GM23248 (cell line): ENCODE data around the gene THSD7A. TPM values are rescaled to one million over a fixed set of nuclear protein-coding genes. Genes with fewer than 3 reads are reported as not detected.

ENCODE experiments used
- DNase-seq: peaks from one replicate; pipeline ENCODE4 v3.0.0-alpha.2; 2015
- H2AFZ ChIP-seq: fragments of 200-600 bp; sonication (generic); 2 replicates; pipeline ENCODE4 v1.6.1; 2016; ENCODE audit warnings: antibody characterized with exemption
- H3F3A ChIP-seq: fragments of 200-600 bp; sonication (generic); 2 replicates; pipeline ENCODE4 v1.6.1; 2016; ENCODE audit warnings: mild to moderate bottlenecking, antibody characterized with exemption, mixed run types; ENCODE audit not compliant: insufficient read depth
- H3K27ac ChIP-seq: fragments of 200-600 bp; sonication (generic); 2 replicates; pipeline ENCODE4 v1.5.1; 2016; ENCODE audit warnings: mild to moderate bottlenecking
- H3K27me3 ChIP-seq: fragments of 200-600 bp; sonication (generic); replicated peaks from 2 replicates; pipeline ENCODE4 v1.6.1; 2016; ENCODE audit warnings: mild to moderate bottlenecking; ENCODE audit not compliant: insufficient read depth
- H3K36me3 ChIP-seq: fragments of 200-600 bp; sonication (generic); 2 replicates; pipeline ENCODE4 v1.6.1; 2016; ENCODE audit warnings: low read depth, mild to moderate bottlenecking
- H3K4me1 ChIP-seq: fragments of 200-600 bp; sonication (generic); 2 replicates; pipeline ENCODE4 v1.6.1; 2016; ENCODE audit warnings: mild to moderate bottlenecking; ENCODE audit not compliant: insufficient read depth
- H3K4me2 ChIP-seq: fragments of 200-600 bp; sonication (generic); one replicate; pipeline ENCODE4 v1.6.1; 2016; ENCODE audit warnings: mild to moderate bottlenecking; ENCODE audit not compliant: unreplicated experiment
- H3K4me3 ChIP-seq: fragments of 200-600 bp; sonication (generic); 2 replicates; pipeline ENCODE4 v1.5.1; 2016; ENCODE audit warnings: mild to moderate bottlenecking
- H3K79me2 ChIP-seq: fragments of 200-600 bp; sonication (generic); 2 replicates; pipeline ENCODE4 v1.6.1; 2016; ENCODE audit warnings: mild to moderate bottlenecking; ENCODE audit not compliant: insufficient read depth
- H3K9ac ChIP-seq: fragments of 200-600 bp; sonication (generic); 2 replicates; pipeline ENCODE4 v1.6.1; 2016; ENCODE audit warnings: mild to moderate bottlenecking
- H3K9me2 ChIP-seq: fragments of 200-600 bp; sonication (generic); 2 replicates; pipeline ENCODE4 v1.6.1; 2016; ENCODE audit warnings: mixed run types, mild to moderate bottlenecking, moderate library complexity; ENCODE audit not compliant: insufficient read depth
- H3K9me3 ChIP-seq: fragments of 200-600 bp; sonication (generic); one replicate; pipeline ENCODE4 v1.6.1; 2017; ENCODE audit warnings: low read depth
- H4K20me1 ChIP-seq: fragments of 200-600 bp; sonication (generic); 2 replicates; pipeline ENCODE4 v1.6.0; 2016; ENCODE audit not compliant: insufficient read depth
- EZH2 ChIP-seq: fragments of 200-600 bp; sonication (generic); IDR thresholded peaks from 2 replicates; pipeline ENCODE4 v1.6.1; 2018; ENCODE audit warnings: antibody characterized with exemption, mild to moderate bottlenecking; ENCODE audit not compliant: insufficient read depth, poor library complexity, severe bottlenecking
- EZH2phosphoT487 ChIP-seq: fragments of 200-600 bp; sonication (generic); IDR thresholded peaks from 2 replicates; pipeline ENCODE4 v1.6.1; 2018; ENCODE audit warnings: antibody characterized with exemption, moderate library complexity, mild to moderate bottlenecking, low read depth; ENCODE audit not compliant: insufficient read depth
- WGBS, 2 experiments: methylation state at CpG; one replicate each; pipeline ENCODE4 v1.1.6; 2015 to 2017; ENCODE audit warnings: low lambda C conversion rate in 2 of 2, low coverage in 1 of 2; ENCODE audit errors: missing lambda C conversion rate in 2 of 2; 5-methylcytosine and 5-hydroxymethylcytosine counted together
- in situ Hi-C: fragments of 300-500 bp; cut with MboI; formaldehyde crosslinking; loops from 2 replicates; pipeline ENCODE4 v1.15.0; 2020
- polyA plus RNA-seq: library from polyadenylated mRNA; unstranded; fragments of >200 nt; fragmentation: Nextera tagmentation; extraction: Ambion mirVana; gene quantifications from 2 replicates; pipeline ENCODE4 v1.2.1, GENCODE V29; 2016
- total RNA-seq: library from RNA; depleted of rRNA; stranded (reverse); fragments of >200 nt; shearing (Covaris generic); gene quantifications from 2 replicates; pipeline ENCODE4 v1.2.3, GENCODE V29; 2014

Gene THSD7A
- total and polyA plus RNA-seq, 2 experiments from 2014 or later = not detected

DNA sequence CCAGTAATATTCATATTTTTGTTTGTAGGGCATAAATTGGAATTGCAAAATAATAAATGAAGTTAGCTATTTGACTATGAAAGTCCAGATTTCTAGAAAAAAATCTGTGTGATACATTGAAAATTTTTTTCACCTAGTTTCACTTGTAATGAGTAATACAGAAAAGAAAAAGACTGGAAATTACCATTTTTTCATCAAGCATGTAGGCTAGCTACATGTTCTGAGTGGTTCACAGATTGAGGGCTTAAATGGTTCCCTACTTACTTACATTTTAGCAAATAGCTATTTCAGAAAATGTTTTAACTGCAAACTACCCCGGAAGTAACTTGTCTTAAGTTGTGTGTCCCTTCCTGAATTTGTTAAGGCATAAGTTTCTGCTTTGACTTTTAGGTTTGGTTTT, 462.3 kb downstream of the THSD7A start:
- Histone ChIP-seq H3K4me2 (no peak overlapping the region), H3K4me1 (no peaks in the 10 kb centered on the region), H3K9me3 (no peaks in the 10 kb centered on the region), H3K79me2 (no peaks in the 10 kb centered on the region), H3K36me3 (no peaks in the 10 kb centered on the region), H4K20me1 (no peaks in the 10 kb centered on the region), H3K9ac (no peak overlapping the region), H3K27me3 (no peaks in the 10 kb centered on the region), H3K9me2 (no peaks in the 10 kb centered on the region), H3F3A (no peaks in the 10 kb centered on the region), H3K27ac (no peak overlapping the region), H2AFZ (no peak overlapping the region), H3K4me3 (no peak overlapping the region)
- in situ Hi-C loops = no loop called here
- no peak for TF ChIP-seq EZH2
- TF ChIP-seq EZH2phosphoT487 = no peak
- 67 to 75% methylated on average over 1 of the region's 1 CpG for WGBS, 2 experiments
- no peak for DNase-seq

DNA sequence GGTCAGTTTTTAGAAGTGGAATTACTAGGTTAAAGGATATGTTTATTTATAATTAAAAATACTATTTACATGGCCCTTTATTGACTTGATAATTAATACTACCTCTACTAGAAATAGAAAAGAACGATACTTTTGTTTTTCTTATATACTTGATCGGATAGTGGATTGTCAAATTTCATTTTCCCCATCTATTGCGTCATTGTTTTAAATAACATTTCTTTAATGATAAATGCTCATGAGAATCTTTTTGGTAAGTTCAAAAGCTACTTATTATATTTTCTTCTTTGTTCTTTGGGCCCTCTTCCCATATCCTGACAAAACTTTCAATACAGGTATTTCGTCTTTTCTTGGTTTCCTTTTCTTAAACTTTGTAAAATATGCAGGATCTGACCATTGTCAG, 465.9 kb downstream of the THSD7A start:
- H3K4me2 ChIP-seq = no peak overlapping the region
- no peaks in the 10 kb centered on the region for H3K36me3 ChIP-seq
- H2AFZ ChIP-seq = no peak overlapping the region
- no peaks in the 10 kb centered on the region for H3K9me3 ChIP-seq
- H3K79me2 ChIP-seq = no peaks in the 10 kb centered on the region
- H3K9ac ChIP-seq = no peak overlapping the region
- no peaks in the 10 kb centered on the region for H3K4me1 ChIP-seq
- H3K9me2 ChIP-seq = no peaks in the 10 kb centered on the region
- in situ Hi-C loops = no loop called here
- no peaks in the 10 kb centered on the region for H3F3A ChIP-seq
- no peak overlapping the region for H3K4me3 ChIP-seq
- no peaks in the 10 kb centered on the region for H3K27me3 ChIP-seq
- no peaks in the 10 kb centered on the region for H4K20me1 ChIP-seq
- 49 to 57% methylated on average over 4 of the region's 4 CpGs for WGBS, 2 experiments
- no peak for DNase-seq
- TF ChIP-seq EZH2phosphoT487 (no peak), EZH2 (no peak)
- H3K27ac ChIP-seq = no peak overlapping the region

GRCh38 chr7:11358637-11359036, 473.4 kb downstream of the THSD7A start:
- TF ChIP-seq EZH2phosphoT487 (no peak), EZH2 (no peak)
- H3K4me3 ChIP-seq = no peak overlapping the region
- H4K20me1 ChIP-seq = no peaks in the 10 kb centered on the region
- 69 to 80% methylated on average over 1 of the region's 1 CpG for WGBS, 2 experiments
- H3K4me1 ChIP-seq = no peaks in the 10 kb centered on the region
- H3K4me2 ChIP-seq = no peak overlapping the region
- no peak overlapping the region for H3K9ac ChIP-seq
- no peaks in the 10 kb centered on the region for H3K9me3 ChIP-seq
- H3K9me2 ChIP-seq = no peaks in the 10 kb centered on the region; the same call in 1 of the 2 replicates
- H3K27me3 ChIP-seq = no peaks in the 10 kb centered on the region
- H3K36me3 ChIP-seq = no peaks in the 10 kb centered on the region
- DNase-seq = no peak
- no peaks in the 10 kb centered on the region for H3F3A ChIP-seq
- in situ Hi-C loops = no loop called here
- H2AFZ ChIP-seq = no peak overlapping the region
- H3K27ac ChIP-seq = no peak overlapping the region
- H3K79me2 ChIP-seq = no peaks in the 10 kb centered on the region

GRCh38 chr7:11355399-11356005, 476.5 kb downstream of the THSD7A start:
- H3K9me2 ChIP-seq = no peaks in the 10 kb centered on the region; the same call in 1 of the 2 replicates

DNA sequence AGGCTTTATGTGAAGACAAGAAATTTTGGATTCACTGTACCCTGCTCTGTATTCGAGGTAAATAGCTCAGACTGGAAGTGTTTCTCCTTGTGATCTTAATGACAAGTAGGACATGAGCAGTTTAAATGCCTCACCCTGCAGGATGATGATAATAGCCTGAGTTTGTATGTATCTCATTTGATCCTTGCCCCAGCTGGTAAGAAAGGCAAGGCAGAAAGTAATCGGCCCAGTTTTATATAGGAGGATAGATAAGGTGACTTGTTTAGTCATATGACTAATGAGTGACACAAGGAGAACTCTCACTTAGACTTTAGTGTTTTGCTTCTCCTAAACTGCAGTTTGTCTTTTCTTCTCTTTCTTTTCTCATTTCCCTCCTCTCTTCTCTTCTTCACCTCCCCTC, 485.7 kb downstream of the THSD7A start:
- TF ChIP-seq EZH2 = no peak
- TF ChIP-seq EZH2phosphoT487 = no peak
- Histone ChIP-seq H3K27me3 (no peaks in the 10 kb centered on the region), H3K4me2 (no peak overlapping the region), H3K9me3 (no peaks in the 10 kb centered on the region), H3K9me2 (no peaks in the 10 kb centered on the region), H3K79me2 (no peaks in the 10 kb centered on the region), H3K36me3 (no peaks in the 10 kb centered on the region), H3K4me3 (no peak overlapping the region), H3K4me1 (peaks cover 8% of the 10 kb centered on the region; the same call in 1 of the 2 replicates), H3F3A (no peaks in the 10 kb centered on the region), H2AFZ (no peak overlapping the region), H3K27ac (no peak overlapping the region), H3K9ac (no peak overlapping the region), H4K20me1 (no peaks in the 10 kb centered on the region)
- in situ Hi-C loops = no loop called here
- no peak for DNase-seq
- 85 to 89% methylated on average over 2 of the region's 2 CpGs for WGBS, 2 experiments

More at GRCh38 chr7:11355399-11356005, 476.5 kb downstream of the THSD7A start:
- Histone ChIP-seq H2AFZ (no peak overlapping the region), H3K9me3 (no peaks in the 10 kb centered on the region), H3K79me2 (no peaks in the 10 kb centered on the region), H4K20me1 (no peaks in the 10 kb centered on the region), H3K4me2 (no peak overlapping the region), H3K9ac (no peak overlapping the region), H3K27ac (no peak overlapping the region), H3K4me3 (no peak overlapping the region), H3K36me3 (no peaks in the 10 kb centered on the region), H3K27me3 (no peaks in the 10 kb centered on the region), H3K4me1 (no peaks in the 10 kb centered on the region), H3F3A (no peaks in the 10 kb centered on the region)
- no peak for DNase-seq
- WGBS, 2 experiments = 8 to 9% methylated on average over 5 of the region's 5 CpGs
- TF ChIP-seq EZH2 = no peak
- no peak for TF ChIP-seq EZH2phosphoT487
- in situ Hi-C loops = no loop called here
